Cardiac fibroblast (primary cell): ENCODE results near the gene XYLT1.

Source experiments
- DNase-seq, 2 donors: peaks; one replicate each; pipeline versions ENCODE4 v3.0.0 to v3.0.0-alpha.2; 2010; ENCODE audit warnings: low read depth in 2 of 2
- H3K4me3 ChIP-seq, 2 donors: replicated peaks in 1 of 2; 1 replicate in 1 of 2; 2 replicates in 1 of 2; pipeline ENCODE4 v1.5.1; 2011; ENCODE audit warnings: low read depth in 2 of 2, low read length in 2 of 2, mild to moderate bottlenecking in 2 of 2, moderate library complexity in 1 of 2
- CTCF ChIP-seq: IDR thresholded peaks from one replicate; pipeline ENCODE4 v1.5.1; 2011; ENCODE audit warnings: low read depth, mild to moderate bottlenecking, low read length, inconsistent platforms

Gene XYLT1

DNA sequence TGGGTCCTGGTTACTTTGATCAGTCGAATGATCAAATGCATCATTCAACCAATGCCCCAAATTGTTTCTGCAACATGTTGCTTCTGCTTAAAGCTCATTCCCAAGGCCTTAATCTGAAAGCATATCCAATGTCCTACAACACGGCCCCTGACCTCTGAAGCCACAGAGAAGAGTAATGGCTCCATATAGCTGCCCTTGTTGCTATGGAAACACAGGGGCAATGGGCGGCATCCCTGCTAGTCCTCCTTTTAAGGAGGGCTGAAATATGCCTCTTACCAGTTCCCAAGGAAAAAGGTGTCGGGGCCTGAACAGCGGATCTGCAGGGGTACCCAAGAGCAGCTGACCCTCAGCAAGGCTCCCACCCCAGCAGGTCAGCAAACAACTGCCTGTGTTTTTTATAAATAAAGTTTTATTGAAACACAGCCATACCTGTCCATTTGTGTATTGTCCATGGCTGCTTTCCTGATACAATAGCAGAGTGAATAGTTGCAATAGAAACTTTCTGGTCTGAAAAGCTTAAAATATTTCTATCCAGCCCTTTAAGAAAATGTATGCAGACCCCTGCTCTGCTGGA, 210.4 kb downstream of the XYLT1 start:
- no peak overlapping the region for H3K4me3 ChIP-seq

DNA sequence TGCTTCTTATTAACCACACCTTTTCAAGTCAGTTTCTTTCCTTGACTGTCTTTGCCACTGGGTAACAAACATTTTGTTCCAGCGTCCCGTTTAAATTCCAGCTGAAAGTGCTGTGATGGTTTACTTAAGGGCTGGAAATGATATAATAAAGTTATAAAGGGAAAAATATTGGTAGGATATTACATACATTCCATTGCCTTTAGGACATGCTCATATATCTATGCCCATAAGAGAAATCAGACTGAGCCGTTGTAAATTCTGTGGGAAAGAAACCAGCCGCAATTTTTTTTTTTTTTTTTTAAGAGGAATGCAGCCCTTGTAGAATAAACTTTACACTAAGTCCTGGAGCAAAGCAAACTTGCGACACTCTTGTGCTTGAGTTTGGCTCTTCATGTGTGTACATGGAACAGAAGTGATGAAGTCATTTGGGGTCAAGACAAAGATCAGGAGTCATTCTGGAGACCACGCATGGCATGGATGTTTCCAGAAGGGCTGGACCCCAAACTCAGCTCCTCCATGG, 210.9 kb downstream of the XYLT1 start:
- H3K4me3 ChIP-seq = no peak overlapping the region
- no peak for DNase-seq
- no peak for TF ChIP-seq CTCF

More for the DNA sequence above, 210.4 kb downstream of the XYLT1 start:
- DNase-seq = no peak
- TF ChIP-seq CTCF = no peak

DNA sequence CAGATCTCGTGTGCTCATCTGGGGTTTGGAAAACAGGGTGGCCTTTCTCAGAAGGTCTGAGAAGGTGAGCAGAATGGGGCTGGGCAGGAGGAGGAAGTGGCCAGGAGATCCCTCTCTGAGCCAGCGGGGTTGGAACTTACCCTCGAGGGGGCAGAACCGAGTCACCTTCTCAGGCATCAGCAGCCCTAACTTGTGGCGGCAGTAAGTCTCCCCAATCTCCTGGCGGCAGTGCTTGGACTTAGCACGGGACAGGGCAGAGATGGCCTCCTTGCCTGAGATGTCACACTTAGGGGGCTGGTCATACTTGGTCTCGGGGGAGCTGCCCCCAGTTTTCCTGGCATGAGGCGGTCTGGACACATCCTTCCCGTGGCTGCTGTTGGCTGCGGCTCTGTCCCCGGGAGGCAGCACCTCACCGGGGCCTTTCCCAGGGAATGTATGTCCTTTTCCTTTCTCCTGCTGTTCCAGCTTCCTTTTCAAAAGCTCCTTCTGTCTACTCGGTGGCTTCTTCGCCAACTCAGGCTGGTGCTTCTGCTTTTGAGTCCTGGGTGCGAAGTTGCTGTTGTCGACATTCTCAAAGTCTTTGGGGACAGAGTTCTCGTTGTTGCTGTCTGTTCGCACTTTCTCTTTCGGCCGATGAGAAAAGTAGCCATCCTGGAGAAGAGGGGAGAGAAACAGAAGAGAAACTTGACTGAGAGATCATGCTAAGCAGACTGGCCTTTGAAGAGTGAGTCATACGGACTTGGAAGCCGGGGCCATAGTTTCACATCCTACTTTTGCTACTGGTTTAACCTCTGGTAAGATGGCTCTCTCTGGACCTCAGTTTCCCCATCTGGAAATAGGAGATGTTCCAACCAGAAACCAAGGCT, 211.7 kb downstream of the XYLT1 start:
- no peak for TF ChIP-seq CTCF
- DNase-seq = no peak
- no peak overlapping the region for H3K4me3 ChIP-seq

DNA sequence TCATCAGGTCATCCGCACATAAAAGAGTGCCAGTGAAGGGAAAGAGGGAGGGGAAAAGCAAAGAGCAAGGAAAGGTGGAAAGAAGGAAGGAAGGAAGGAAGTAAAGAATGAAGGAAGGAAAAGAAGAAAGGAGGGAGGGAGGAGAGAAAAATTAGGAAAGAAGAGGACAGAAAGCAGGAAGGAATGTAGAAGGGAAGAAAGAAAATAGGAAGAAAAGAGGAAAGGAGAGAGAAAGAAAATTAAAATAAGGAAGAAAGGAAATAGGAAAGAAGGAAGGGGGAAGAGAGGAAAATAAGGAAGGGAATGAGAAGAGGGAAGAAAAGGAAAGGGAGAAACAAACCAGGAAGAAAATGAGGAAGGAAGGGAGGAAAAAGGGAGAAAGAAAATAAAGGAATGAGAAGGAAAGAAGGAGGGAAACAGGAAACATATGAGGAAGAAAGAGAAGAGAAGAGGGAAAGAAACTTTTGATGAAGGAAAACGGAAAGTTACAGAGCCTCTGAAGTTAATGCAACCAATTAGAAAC, 212.6 kb downstream of the XYLT1 start:
- no peak for TF ChIP-seq CTCF
- no peak for DNase-seq
- no peak overlapping the region for H3K4me3 ChIP-seq

- no peak for DNase-seq
- H3K4me3 ChIP-seq = no peak overlapping the region
- no peak for TF ChIP-seq CTCF
These were observed 213.2 kb downstream of the XYLT1 start for GRCh38 chr16:17257426-17258023.

- no peak for DNase-seq
- H3K4me3 ChIP-seq = no peak overlapping the region
- TF ChIP-seq CTCF = no peak
These were observed 218.1 kb downstream of the XYLT1 start for GRCh38 chr16:17252701-17253100.
